Glutamatergic neuron (in vitro differentiated cells): ENCODE measurements around the gene ENPP3. TPM values are rescaled to one million over a fixed set of nuclear protein-coding genes. Genes with fewer than 3 reads are reported as not detected.
"Not testable (repeated sequence)": the region's sequence is repeated elsewhere in the genome, so short reads cannot be mapped to it uniquely, and the experiment has no call there.

Experiments used
- DNase-seq: peaks from one replicate; pipeline ENCODE4 v3.0.0; 2022
- H3K27ac Mint-ChIP-seq: one replicate; pipeline ENCODE4 v1.8.0; 2020; ENCODE audit warnings: mild to moderate bottlenecking, mixed read lengths, inconsistent platforms; ENCODE audit not compliant: unreplicated experiment
- H3K27me3 Mint-ChIP-seq: one replicate; pipeline ENCODE4 v1.8.0; 2020; ENCODE audit warnings: mild to moderate bottlenecking, moderate library complexity, mixed read lengths, inconsistent platforms; ENCODE audit not compliant: unreplicated experiment
- H3K36me3 Mint-ChIP-seq: one replicate; pipeline ENCODE4 v1.8.0; 2020; ENCODE audit warnings: mild to moderate bottlenecking, mixed read lengths, inconsistent platforms; ENCODE audit not compliant: unreplicated experiment
- H3K4me1 Mint-ChIP-seq: one replicate; pipeline ENCODE4 v1.8.0; 2020; ENCODE audit warnings: mild to moderate bottlenecking, low read depth, mixed read lengths, inconsistent platforms; ENCODE audit not compliant: unreplicated experiment
- H3K4me3 Mint-ChIP-seq: one replicate; pipeline ENCODE4 v1.8.0; 2020; ENCODE audit warnings: mild to moderate bottlenecking, mixed read lengths, inconsistent platforms; ENCODE audit not compliant: unreplicated experiment
- H3K9me3 Mint-ChIP-seq: one replicate; pipeline ENCODE4 v1.8.0; 2020; ENCODE audit warnings: mild to moderate bottlenecking, moderate library complexity, mixed read lengths, inconsistent platforms; ENCODE audit not compliant: unreplicated experiment
- CTCF ChIP-seq: fragments of 200-600 bp; sonication (generic); IDR thresholded peaks from one replicate; pipeline ENCODE4 v1.5.0; 2021; ENCODE audit not compliant: partially characterized antibody, unreplicated experiment
- total RNA-seq: library from RNA; stranded (reverse); fragmentation: NEBNext Ultra II Directional; extraction: Animal tissue kit (Norgen Biotek cat#: 25700); gene quantifications from one replicate; pipeline ENCODE4 v1.2.1, GENCODE V29; 2021; ENCODE audit not compliant: unreplicated experiment

ENPP3 gene
- total RNA-seq, 1 donor from 2014 or later = not detected

GRCh38 chr6:131745476-131745875 lies 108.4 kb downstream of the ENPP3 start:
- Mint-ChIP-seq H3K27ac (no peak overlapping the region), H3K9me3 (peaks cover 1% of the 10 kb centered on the region), H3K27me3 (no peaks in the 10 kb centered on the region), H3K4me1 (no peaks in the 10 kb centered on the region), H3K36me3 (no peaks in the 10 kb centered on the region), H3K4me3 (no peak overlapping the region)
- no peak for TF ChIP-seq CTCF
- DNase-seq = no peak

- no peaks in the 10 kb centered on the region for H3K27me3 Mint-ChIP-seq
- H3K9me3 Mint-ChIP-seq = no peaks in the 10 kb centered on the region
- H3K4me1 Mint-ChIP-seq = no peaks in the 10 kb centered on the region
- no peak overlapping the region for H3K4me3 Mint-ChIP-seq
- DNase-seq = no peak
- no peak overlapping the region for H3K27ac Mint-ChIP-seq
- no peaks in the 10 kb centered on the region for H3K36me3 Mint-ChIP-seq
- TF ChIP-seq CTCF = no peak
Observed at GRCh38 chr6:131747821-131748353, 110.8 kb downstream of the ENPP3 start.

GRCh38 chr6:131749023-131749422 lies 111.9 kb downstream of the ENPP3 start:
- H3K27ac Mint-ChIP-seq = no peak overlapping the region
- no peaks in the 10 kb centered on the region for H3K27me3 Mint-ChIP-seq
- H3K36me3 Mint-ChIP-seq = no peaks in the 10 kb centered on the region
- no peak for DNase-seq
- H3K4me1 Mint-ChIP-seq = no peaks in the 10 kb centered on the region
- no peak for TF ChIP-seq CTCF
- H3K4me3 Mint-ChIP-seq = no peak overlapping the region
- no peaks in the 10 kb centered on the region for H3K9me3 Mint-ChIP-seq

GRCh38 chr6:131751012-131751715 lies 114.1 kb downstream of the ENPP3 start:
- not testable (repeated sequence) for H3K4me1 Mint-ChIP-seq, H3K27me3 Mint-ChIP-seq, DNase-seq, H3K9me3 Mint-ChIP-seq, H3K36me3 Mint-ChIP-seq, H3K4me3 Mint-ChIP-seq, H3K27ac Mint-ChIP-seq

GRCh38 chr6:131754088-131754487 lies 117.0 kb downstream of the ENPP3 start:
- no peak overlapping the region for H3K27ac Mint-ChIP-seq
- H3K4me3 Mint-ChIP-seq = no peak overlapping the region
- no peak for TF ChIP-seq CTCF
- H3K27me3 Mint-ChIP-seq = no peaks in the 10 kb centered on the region
- no peak for DNase-seq
- H3K9me3 Mint-ChIP-seq = no peaks in the 10 kb centered on the region
- H3K36me3 Mint-ChIP-seq = no peaks in the 10 kb centered on the region
- H3K4me1 Mint-ChIP-seq = no peaks in the 10 kb centered on the region
